ENCODE data around the gene POLR2F. TPM values are rescaled to one million over a fixed set of nuclear protein-coding genes. Genes with fewer than 3 reads are reported as not detected.
A peak's percentile ranks its signal among the peaks of the same experiment; 100 is the strongest.

Gene POLR2F
- polyA plus RNA-seq, 1 of the 3 experiments (the other 2 are of a cell fraction) = 255 TPM

- TF ChIP-seq REST (IDR thresholded peaks at IDR 0.05; ENCODE audit: low read depth, low read length) = no peak
- TF ChIP-seq NRF1 (IDR thresholded peaks at IDR 0.05; ENCODE audit: low read depth, low read length) = no peak
Measured at GRCh38 chr22:37904572-37905533, 48.6 kb upstream of the POLR2F start (continued).

- 10% methylated on average over 20 of the region's 90 CpGs for WGBS (ENCODE audit: low lambda C conversion rate)
- Histone ChIP-seq H3K79me2 (ENCODE audit: insufficient read depth) (peaks cover 45% of the 10 kb centered on the region), H3K36me3 (replicated peaks in 1 of 2; ENCODE audit: control insufficient read depth in 1 of 2, insufficient read depth in 2 of 2, low read length in 1 of 2) (no peaks in the 10 kb centered on the region), H3K4me3 (ENCODE audit: low read depth in 2 of 2, low read length in 1 of 2) (peak within 1 kb of the TSS; percentile 68 to 87), H3K4me1 (ENCODE audit: control insufficient read depth in 1 of 2, insufficient read depth in 2 of 2, low read depth in 1 of 2, low read length in 1 of 2) (peaks cover 9 to 18% of the 10 kb centered on the region in 2 experiments; a peak in 3 of 4 replicates), H3F3A (replicated peaks; ENCODE audit: insufficient read depth) (peaks cover 18% of the 10 kb centered on the region), H3K4me2 (peak within 1 kb of the TSS; percentile 98), H3K27me3 (ENCODE audit: insufficient read depth) (no peaks in the 10 kb centered on the region), H2AFZ (ENCODE audit: low read depth) (peak within 1 kb of the TSS; percentile 79), H3K9me2 (no peaks in the 10 kb centered on the region), H4K20me1 (ENCODE audit: insufficient read depth) (peaks cover 27% of the 10 kb centered on the region), H3K9ac (peak within 1 kb of the TSS; percentile 85), H3K27ac (ENCODE audit: low read depth in 2 of 2, low read length in 1 of 2) (peak within 1 kb of the TSS; percentile 62 to 96), H3K9me3 (no peaks in the 10 kb centered on the region)
- TF ChIP-seq RCOR1 (IDR thresholded peaks at IDR 0.05; ENCODE audit: low read length) (no peak), POLR2AphosphoS5 (IDR thresholded peaks at IDR 0.05; ENCODE audit: low read depth, low read length) (no peak), SMC3 (IDR thresholded peaks at IDR 0.05; ENCODE audit: low read depth, low read length) (peak; percentile 29), MXI1 (IDR thresholded peaks at IDR 0.05; ENCODE audit: low read depth, low read length) (0 out of 2 replicates have a peak, but pooled peaks have one; percentile 36), RAD21 (IDR thresholded peaks at IDR 0.05; ENCODE audit: low read length) (peak; percentile 12; the same call in 1 of the 2 replicates)
- ChIA-PET POLR2A (interaction anchor here (0.6 to 1.4 kb wide), 8 partner anchors 9 to 62 kb away, joined by 3 to 9 read pairs (median 4); partner anchors contain the start of gene ANKRD54), CTCF (interaction anchor here (0.5 to 1.7 kb wide), 15 partner anchors 9 to 224 kb away, joined by 3 to 8 read pairs (median 3); no protein-coding TSS in a partner anchor)
- peak; percentile 95 for DNase-seq
Measured at GRCh38 chr22:37905534-37906363, 47.8 kb upstream of the POLR2F start, which contains the start of gene MICALL1. TSS of gene MICALL1 (plus strand) at chr22:37906297. CDS start at chr22:37906423, 126 bp downstream.
